ENCODE data around the gene CNN2. TPM values are rescaled to one million over a fixed set of nuclear protein-coding genes. Genes with fewer than 3 reads are reported as not detected.

Gene CNN2
- total and polyA plus RNA-seq, 2 of the 4 experiments (the other 2 are of a cell fraction), result 272 to 395 TPM

- Histone ChIP-seq H3K4ac (ENCODE audit: low read depth, low read length) (no peak overlapping the region), H3K18ac (ENCODE audit: low read depth, low read length) (no peak overlapping the region), H4K8ac (ENCODE audit: low read depth in 2 of 2, low read length in 2 of 2) (no peak overlapping the region), H3K9ac (ENCODE audit: low read depth, low read length) (no peak overlapping the region), H3K4me3 (ENCODE audit: insufficient read depth, low read depth, low read length) (no peak overlapping the region), H2AK9ac (replicated peaks; ENCODE audit: low read depth, low read length, poor library complexity) (no peak overlapping the region), H3K14ac (replicated peaks; ENCODE audit: low read depth, low read length) (no peak overlapping the region), H2BK20ac (ENCODE audit: low read depth, low read length) (no peak overlapping the region), H3K79me1 (ENCODE audit: low read depth in 1 of 2, low read length in 2 of 2) (no peaks in the 10 kb centered on the region), H2AFZ (replicated peaks; ENCODE audit: low read length, poor library complexity) (no peak overlapping the region), H3K36me3 (ENCODE audit: control insufficient read depth, insufficient read depth, low read length) (peaks cover 1% of the 10 kb centered on the region; the same call in 1 of the 2 replicates), H3K4me1 (ENCODE audit: control insufficient read depth, insufficient read depth, low read length) (no peaks in the 10 kb centered on the region), H2BK5ac (ENCODE audit: low read depth, low read length, poor library complexity, severe bottlenecking) (no peak overlapping the region), H4K20me1 (ENCODE audit: insufficient read depth, low read length) (no peaks in the 10 kb centered on the region), H3K9me3 (ENCODE audit: control insufficient read depth, insufficient read depth, low read length) (peaks cover 42% of the 10 kb centered on the region), H3K23ac (ENCODE audit: low read depth, low read length) (no peak overlapping the region), H3K27ac (ENCODE audit: insufficient read depth, low read length) (no peak overlapping the region), H3K27me3 (ENCODE audit: control insufficient read depth, insufficient read depth, low read length) (no peaks in the 10 kb centered on the region), H2BK120ac (ENCODE audit: low read depth, low read length) (no peak overlapping the region), H3K56ac (ENCODE audit: extremely low read depth, insufficient read depth, low read length) (no peak overlapping the region), H3K4me2 (ENCODE audit: low read depth, low read length) (no peak overlapping the region), H3K9me1 (ENCODE audit: insufficient read depth, low read length) (no peaks in the 10 kb centered on the region), H2BK15ac (ENCODE audit: low read depth, low read length) (no peak overlapping the region), H2AK5ac (ENCODE audit: low read depth, low read length) (no peak overlapping the region), H4K91ac (ENCODE audit: insufficient read depth, low read depth, low read length) (no peak overlapping the region), H4K5ac (ENCODE audit: low read depth, low read length) (no peak overlapping the region)
- dilution Hi-C loops (cut with HindIII; ENCODE audit: low sequenced_read_pairs, unreplicated experiment) (no loop called here), in situ Hi-C loops (cut with MboI; ENCODE audit: low sequenced_read_pairs) (no loop called here), intact Hi-C loops (cut with micrococcal nuclease) (no loop called here)
- DNase-seq (no peak), ATAC-seq (ENCODE audit: low read depth) (no peak)
- TF ChIP-seq USF2 (IDR thresholded peaks at IDR 0.05; ENCODE audit: low read depth, low read length), result no peak
- no peak for TF ChIP-seq BHLHE40 (IDR thresholded peaks at IDR 0.05; ENCODE audit: low read depth, low read length)
- no peak for TF ChIP-seq CTCF (conservative IDR thresholded peaks at IDR 0.05; ENCODE audit: low read depth, low read length)
- TF ChIP-seq RFX5 (IDR thresholded peaks at IDR 0.05; ENCODE audit: low read depth, low read length), result no peak
- TF ChIP-seq NFE2L2 (IDR thresholded peaks at IDR 0.05; ENCODE audit: low read depth, low read length), result no peak
- no peak for TF ChIP-seq MAFK (IDR thresholded peaks at IDR 0.05; ENCODE audit: low read depth, low read length)
- no peak for TF ChIP-seq ELK1 (IDR thresholded peaks at IDR 0.05; ENCODE audit: borderline replicate concordance, low read depth, low read length)
- no peak for TF ChIP-seq RCOR1 (IDR thresholded peaks at IDR 0.05; ENCODE audit: insufficient replicate concordance, low read length)
- no peak for TF ChIP-seq FOS (IDR thresholded peaks at IDR 0.05; ENCODE audit: low read depth, low read length)
- no peak for TF ChIP-seq CHD1 (IDR thresholded peaks at IDR 0.05; ENCODE audit: low read depth, low read length)
- no peak for TF ChIP-seq POLR2A (IDR thresholded peaks at IDR 0.05; ENCODE audit: low read depth, low read length)
- no peak for TF ChIP-seq RAD21 (IDR thresholded peaks at IDR 0.05; ENCODE audit: low read length)
- TF ChIP-seq SMC3 (IDR thresholded peaks at IDR 0.05; ENCODE audit: low read depth, low read length), result no peak
- no peak for TF ChIP-seq MXI1 (IDR thresholded peaks at IDR 0.05; ENCODE audit: borderline replicate concordance, low read depth, low read length)
- no peak for TF ChIP-seq CEBPB (IDR thresholded peaks at IDR 0.05; ENCODE audit: low read depth, low read length)
- TF ChIP-seq MAZ (IDR thresholded peaks at IDR 0.05; ENCODE audit: borderline replicate concordance, low read depth, low read length), result no peak
- no TSS peak for BruUV-seq (replicated peaks)
- WGBS, 2 experiments (ENCODE audit: extremely low coverage in 2 of 2, insufficient read length in 1 of 2), result 100% methylated on average over 4 of the region's 14 CpGs; no CpG with 5 or more reads in 1 of the 2 experiments
- POLR2A ChIA-PET (ENCODE audit: unreplicated experiment), result no interaction called here
- CTCF ChIA-PET, result interaction anchor here (0.8 kb wide), 1 partner anchor 10 kb away, joined by 3 read pairs; no protein-coding TSS in a partner anchor
Measured at GRCh38 chr19:1055028-1055425, 28.6 kb downstream of the CNN2 start.
